Measurements from ENCODE around the gene ARHGAP18.

Gene ARHGAP18

DNA sequence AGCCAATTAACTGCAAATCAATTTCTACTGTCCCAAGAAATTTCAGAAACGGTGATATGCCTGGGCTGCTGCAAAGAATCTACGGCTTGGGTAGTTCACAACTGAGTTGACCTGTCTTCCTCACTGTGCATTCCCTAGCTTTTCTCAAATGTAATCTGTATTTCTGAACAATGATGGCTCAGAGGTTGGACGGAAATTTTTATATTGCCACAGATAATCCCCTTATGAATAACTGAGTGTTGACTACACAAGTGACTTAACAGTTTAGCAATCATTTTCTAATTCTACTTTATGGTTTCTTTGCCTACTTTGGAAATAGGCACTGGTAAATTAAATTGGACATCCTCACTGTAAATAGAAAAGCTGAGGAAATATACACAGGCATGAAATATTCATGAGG is 94.5 kb downstream of the ARHGAP18 start:
- DNase-seq (ENCODE audit: low read depth) = no peak

DNA sequence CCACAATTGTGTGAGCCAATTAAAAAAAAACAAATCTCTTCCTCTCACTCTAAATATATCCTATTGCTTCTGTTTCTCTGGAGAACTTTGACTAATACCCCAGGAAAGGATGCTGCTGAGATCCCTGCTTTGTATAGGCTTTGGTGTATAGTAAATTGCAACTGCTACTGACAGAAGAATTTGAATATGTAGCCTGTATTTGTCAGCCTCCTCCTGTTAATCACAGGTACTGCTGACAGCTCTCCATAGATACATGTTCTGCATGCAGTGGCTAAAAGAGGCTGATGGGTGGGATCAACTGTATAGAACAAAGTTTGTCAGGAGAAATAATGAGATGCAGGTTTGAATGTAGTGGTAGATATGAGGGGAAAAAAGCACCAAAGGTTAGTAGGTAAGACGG is 95.0 kb downstream of the ARHGAP18 start:
- DNase-seq (ENCODE audit: low read depth) = no peak

DNA sequence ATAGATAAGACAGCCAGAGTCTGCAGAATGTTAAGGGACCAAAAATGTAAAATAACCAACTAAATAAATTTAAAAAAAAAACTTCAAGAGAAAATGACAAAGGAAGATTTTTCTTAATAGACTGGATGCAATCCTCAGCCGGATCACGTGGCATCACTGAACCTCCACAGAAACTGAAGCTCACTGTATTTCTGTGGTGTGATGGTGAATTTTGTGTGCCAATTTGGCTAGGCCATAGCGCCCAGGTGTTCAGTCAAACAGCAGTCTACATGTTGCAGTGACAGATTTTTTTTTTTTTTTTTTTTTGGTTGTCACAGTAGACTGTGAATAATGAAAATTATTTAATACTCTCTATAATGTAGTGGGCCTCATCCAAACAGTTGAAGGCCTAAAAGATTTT is 95.5 kb downstream of the ARHGAP18 start:
- DNase-seq (ENCODE audit: low read depth) = no peak

DNA sequence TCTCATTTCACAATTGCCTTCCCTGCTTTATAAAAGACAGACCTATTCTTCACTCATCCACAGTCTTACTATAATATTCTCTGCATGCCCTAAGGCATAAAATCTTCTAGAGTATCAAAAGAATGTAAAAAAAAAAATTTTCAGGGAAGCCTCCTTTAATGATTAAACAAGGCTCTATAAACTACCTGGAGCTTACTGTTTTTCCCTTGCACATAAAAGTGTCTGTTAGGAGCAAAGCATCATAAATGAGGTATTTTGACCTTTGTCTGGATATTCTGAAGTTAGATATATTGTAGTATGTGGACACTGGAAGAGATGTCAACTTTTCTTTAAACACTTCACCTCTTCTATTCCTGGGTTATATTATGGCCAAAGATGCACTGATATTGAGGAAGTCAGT is 97.5 kb downstream of the ARHGAP18 start:
- no peak for DNase-seq (ENCODE audit: low read depth)

DNA sequence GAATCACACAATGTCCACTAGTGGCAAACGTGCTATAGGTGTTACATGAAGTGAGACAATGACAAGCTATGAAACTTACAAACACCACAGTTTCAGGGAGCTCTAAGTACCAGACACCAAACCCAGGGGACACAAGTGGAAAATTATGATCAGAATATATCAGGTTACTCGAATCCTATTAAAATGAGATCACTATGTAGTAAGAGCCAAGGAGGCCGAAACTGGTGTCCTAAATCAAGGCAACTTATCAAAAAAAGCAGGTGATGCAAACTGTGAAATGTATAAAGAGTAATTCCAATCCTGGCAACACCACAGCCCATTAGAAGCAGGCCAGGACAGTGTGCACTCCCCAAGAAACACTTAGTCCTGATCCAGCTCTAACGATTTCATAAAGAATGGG is 100.3 kb downstream of the ARHGAP18 start:
- no peak for DNase-seq (ENCODE audit: low read depth)

DNA sequence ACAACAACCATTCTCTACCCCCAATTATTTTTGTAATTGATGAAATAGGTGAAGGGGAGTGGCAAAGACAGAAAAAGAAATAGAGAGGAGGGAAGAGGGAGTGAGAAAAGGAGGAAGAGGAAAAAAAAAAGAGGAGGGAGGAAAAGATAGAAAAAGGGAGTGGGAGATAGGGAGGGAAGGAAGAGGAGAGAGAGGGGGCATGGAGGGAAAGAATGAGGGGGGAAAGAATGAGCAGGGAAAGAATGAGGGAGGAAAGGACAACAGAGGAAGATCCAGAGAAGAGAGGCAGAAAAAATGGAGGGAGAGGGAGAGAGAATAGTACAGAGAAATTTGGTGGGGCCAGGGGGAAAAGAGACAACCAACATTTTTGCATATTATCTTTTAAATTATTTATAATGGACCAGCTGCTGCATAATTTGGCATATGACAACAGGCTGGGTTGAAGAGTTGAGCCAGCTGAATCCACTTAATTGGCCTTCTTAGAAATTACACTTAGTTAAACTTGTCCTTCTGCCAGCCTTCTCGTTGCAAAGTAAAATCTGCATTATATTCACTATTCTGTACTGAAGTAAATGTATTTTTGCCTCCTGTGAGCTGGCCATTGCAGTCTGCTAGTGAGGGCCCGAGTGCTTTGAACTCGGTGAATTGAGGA is 101.0 kb downstream of the ARHGAP18 start:
- DNase-seq (ENCODE audit: low read depth) = no peak

DNA sequence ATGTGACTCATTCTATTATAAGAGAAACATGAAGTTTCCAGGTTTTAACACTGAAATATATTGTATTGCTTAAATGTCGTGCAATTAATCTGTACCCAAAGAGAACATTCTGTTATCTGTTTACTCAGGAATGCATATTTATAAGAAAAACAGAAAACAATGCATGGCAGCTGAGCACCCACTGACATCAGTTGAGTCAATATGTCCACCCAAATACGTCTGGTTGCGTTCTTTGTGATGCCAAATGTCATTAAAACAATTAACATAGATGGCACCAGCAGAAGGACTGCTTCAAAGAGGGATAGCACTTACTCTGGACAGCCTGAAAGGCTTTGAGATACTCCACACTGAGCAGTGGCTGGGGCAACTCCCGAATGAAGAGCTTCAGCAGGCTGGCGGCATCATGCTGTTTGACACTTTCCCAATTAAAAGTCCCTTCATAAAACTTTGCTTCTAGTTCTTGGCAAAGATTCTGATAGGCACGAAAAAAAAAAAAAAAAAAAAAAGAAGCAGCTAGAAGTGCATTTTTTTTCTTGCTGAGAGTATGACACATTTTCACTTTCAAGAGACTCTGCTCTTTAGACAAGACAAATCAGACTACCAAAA is 102.3 kb downstream of the ARHGAP18 start:
- DNase-seq (ENCODE audit: low read depth) = no peak

DNA sequence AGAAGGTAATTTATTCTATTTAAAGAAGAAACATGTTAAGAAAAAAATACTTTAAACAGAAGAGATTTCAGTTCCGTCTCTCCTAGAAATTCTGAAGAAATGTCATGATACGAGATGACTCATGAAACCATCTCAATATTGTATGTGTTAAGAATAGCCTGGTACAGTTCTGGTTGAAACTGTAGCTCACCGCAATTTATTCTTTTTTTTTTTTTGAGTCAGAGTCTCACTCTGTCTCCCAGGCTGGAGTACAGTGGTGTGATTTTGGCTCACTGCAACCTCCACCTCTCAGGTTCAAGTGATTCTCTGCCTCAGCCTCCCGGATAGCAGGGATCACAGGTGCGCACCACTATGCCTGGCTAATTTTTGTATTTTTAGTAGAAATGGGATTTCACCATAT is 103.3 kb downstream of the ARHGAP18 start:
- no peak for DNase-seq (ENCODE audit: low read depth)

DNA sequence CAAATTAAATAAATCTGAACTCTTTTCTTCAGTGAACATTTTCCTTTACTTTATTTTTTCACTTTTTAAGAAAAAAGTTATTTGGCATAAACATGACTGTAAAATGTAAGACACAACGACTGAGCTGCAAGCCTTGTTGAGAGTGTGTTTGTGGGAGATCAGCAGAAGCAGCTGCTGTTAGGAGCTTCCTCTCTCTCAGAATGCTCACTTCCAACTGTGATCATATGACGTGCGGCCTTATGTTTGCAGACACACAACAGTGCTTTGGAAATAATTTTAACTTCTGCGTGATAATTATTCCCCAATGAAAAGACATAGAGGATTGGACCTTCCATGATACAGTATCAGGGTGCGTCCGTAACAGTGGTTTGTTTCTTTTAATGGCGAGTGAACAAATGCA is 104.0 kb downstream of the ARHGAP18 start:
- no peak for DNase-seq (ENCODE audit: low read depth)

DNA sequence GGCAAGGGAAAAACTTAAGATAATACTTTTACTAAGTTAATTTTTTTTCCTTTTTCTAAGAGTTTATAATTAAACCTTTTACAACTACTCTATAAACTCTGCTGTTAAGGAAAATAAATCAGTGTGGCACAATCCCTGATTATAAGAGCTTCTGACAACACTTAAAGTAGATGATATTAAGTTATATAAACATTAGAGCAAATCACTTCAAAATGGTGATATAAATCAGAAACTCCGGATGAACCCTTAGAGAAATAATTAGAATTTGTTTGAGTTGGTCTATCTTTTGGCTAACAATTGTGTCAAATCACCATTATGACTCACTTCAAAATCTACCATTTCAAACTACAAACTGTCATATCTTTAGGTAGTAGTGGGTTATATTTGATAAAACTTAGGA is 104.9 kb downstream of the ARHGAP18 start:
- no peak for DNase-seq (ENCODE audit: low read depth)

DNA sequence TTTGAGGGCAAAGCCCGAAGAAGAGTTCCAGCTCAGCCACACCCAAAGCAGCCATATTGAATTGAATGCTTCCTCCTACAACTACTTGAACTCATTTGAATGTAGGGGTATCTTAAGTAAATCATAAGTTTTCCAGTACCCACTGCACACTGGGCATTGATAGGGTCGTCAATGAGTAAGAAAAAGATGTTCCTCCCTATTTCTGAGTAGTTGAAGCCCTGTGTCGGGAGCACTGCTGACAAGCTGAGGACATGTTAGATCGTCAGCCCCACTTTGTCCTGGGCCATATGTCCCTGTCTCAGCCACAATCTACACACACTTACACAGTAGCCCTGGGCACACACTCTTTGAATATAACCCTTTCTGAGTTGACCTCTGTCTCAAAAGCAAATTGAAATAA is 105.7 kb downstream of the ARHGAP18 start:
- no peak for DNase-seq (ENCODE audit: low read depth)

DNA sequence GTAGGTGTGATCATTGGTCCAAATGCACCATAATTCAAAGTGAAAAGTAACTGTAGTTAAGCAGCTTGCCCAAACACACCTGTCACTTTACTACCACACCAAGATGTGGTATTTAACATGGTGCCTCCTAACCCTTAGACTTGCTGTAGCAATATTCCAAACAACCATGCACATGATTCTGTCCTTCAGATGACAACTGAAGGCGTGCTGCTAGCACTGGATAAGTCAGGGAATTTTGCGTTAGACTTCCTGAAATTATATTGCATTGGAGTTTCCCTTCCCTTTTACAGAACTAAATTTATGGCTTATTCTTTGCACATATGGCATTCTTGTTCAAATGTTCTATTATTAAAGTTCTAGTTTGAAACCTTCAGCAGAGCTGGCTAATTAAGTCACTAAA is 106.2 kb downstream of the ARHGAP18 start:
- no peak for DNase-seq (ENCODE audit: low read depth)

DNA sequence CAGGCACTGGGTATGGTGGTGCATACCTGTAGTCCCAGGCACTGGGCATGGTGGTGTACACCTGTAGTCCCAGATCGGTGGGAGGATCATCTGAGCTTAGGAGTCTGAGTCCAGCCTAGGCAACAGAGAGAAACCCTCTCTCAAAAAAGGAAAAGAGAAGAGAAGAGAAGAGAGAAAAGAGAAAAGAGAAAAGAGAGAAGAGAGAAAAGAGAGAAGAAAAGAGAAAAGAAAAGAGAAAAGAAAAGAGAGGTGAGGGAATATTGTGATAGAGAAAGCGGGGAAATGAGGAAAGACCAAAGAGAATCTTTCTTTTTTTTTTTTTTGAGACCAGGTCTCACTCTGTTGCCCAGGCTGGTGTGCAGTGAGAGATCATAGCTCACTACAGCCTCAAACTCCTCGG is 108.7 kb downstream of the ARHGAP18 start:
- no peak for DNase-seq (ENCODE audit: low read depth)

DNA sequence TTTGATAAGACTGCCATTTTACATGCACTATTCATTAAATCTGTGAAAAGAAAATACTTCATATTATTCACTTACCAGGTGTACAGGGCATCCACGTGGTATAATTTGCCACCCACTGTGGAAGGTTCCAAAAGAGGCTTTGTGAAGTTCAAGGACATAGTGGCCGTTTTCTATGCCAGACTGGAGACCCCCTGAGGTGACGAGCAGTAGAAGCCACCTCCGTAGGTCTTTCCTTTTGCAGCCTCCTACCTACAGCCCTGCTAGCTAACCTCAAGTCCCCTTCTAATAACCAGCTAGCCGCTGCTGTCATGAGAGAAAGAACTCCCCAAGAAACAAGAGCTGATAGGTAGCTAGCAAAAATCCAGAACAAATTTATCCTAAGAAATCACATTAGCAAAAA is 110.5 kb downstream of the ARHGAP18 start:
- no peak for DNase-seq (ENCODE audit: low read depth)

DNA sequence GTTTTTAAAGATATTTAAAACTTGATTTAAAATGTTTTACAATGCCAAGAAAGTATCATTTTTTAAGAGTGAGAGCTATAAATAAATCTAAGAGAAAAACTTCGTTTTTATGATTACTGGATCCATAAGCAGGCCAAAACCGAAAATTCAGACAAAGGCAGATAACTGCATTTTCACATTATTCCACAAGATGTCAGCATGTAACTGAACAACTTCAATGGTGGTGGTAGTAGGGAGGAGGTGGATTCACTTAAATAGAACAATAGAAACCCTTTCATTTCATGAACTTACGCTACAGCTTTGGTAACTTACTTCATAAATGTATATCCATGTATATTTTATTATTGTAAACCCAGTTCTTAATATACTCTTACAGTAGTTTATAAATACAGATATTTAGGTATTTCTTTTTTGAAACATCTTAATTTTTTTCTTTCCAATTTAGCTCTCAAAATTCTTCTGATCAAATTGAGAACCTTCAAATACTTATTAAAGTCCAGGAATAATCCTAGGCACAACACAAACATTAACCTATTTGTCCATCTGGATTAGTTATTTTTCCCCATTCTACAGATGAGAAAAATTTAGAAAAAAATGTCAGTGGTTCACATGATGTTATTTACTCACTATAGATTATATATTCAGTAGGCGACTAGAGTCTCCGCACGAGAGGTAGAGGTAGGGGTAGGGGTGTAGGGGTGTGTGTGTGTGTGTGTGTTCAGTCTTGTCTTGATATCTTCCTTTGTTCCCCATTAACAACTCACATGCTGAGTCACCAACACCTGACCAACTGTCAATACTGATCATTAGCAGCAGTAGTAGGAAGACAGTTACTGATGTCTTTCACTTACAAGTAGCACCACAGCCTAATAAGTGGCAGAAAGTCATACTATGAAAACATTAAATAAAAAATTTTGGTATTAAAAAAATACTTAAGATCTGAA is 111.5 kb downstream of the ARHGAP18 start:
- no peak for DNase-seq (ENCODE audit: low read depth)

DNA sequence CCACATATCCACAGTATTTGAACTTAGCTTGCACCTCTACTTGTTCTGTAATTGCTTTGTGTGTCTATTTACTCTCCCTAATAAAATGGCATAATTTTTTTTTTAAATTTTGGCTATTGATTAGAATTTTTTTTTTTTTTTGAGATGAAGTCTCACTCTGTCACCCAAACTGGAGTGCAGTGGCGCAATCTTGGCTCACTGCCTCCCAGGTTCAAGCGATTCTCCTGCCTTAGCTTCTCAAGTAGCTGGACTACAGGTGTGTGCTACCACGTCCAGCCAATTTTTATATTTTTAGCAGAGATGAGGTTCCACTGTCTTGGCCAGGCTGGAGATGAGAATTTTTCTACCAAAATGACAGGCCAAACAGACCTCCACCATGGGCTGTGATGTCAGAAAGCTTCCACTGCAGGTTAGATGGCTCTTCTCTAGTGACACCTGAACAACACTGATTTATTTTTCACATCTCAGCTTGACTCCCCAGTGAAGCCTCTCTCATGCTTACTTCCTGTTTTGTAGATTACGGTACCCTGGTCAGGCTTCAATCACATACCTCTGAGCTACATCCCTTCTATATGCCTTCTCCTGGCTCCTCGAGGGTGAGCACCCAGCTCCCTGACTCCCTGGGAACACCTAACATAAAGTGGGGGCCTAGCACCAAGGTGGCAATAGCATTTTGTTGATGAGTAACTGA is 112.8 kb downstream of the ARHGAP18 start:
- no peak for DNase-seq (ENCODE audit: low read depth)

DNA sequence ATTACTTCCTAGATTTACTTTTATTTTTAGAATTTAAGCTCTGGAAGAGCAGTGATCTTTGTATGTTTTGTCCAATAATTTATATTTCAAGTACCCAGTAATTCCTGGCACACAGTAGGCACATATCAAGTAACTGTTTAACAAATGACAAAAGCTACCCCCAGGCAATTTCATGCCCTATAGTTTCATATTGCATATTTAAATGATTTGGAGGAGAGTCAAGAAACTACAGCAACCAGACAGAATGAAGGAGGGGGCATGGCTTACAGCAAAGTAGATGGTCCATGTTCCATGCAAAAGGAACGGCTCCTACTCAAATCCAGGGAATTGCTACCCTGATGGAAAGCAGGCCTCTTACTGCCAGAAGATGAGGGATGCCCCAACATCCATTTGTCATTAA is 113.5 kb downstream of the ARHGAP18 start:
- no peak for DNase-seq (ENCODE audit: low read depth)

DNA sequence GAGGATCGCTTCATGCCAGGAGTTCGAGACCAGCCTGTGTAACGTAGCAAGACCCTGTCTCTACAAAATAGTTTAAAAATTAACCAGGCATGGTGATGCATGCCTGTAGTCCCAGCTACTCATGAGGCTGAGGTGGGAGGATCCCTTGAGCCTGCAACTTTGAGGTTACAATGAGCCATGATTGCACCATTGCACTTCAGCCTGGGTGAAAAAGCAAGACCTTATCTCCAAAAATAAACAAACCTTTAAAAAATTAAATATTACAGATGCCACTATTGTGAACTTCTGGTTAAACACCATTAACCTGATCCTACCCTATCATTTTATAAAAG is 116.8 kb downstream of the ARHGAP18 start:
- no peak for DNase-seq (ENCODE audit: low read depth)

DNA sequence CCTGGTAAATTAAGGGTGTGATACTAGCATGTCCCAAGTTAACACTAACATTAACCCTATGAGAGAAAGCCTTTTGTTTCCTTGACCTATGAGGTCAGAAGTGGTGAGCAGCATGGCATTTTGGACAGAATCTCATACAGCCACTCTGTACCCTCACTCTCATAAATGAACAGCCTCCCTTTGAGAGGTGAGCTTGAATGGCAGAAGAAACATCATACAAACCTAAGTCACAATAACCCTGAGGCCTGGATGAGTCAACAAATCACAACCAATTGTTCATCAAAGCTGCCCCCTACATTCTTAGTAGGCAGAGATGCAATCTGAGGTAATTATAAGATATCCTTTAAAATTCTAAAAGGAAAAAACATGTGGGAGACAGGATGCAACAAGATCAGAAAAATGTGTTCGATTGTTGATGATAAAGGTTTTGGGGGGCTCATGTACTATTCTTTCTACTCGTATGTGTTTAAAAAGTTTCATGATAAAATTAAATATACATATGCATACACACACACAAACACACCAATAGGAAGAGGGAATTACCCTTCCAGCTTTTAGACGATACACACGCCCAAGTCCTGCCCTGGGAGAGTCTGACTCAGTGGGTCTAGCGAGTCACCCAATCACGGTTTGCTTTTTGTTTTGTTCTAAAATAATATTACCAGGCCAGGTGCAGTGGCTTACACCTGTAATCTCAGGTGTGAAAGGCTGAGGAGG is 117.3 kb downstream of the ARHGAP18 start:
- DNase-seq (ENCODE audit: low read depth) = no peak

DNA sequence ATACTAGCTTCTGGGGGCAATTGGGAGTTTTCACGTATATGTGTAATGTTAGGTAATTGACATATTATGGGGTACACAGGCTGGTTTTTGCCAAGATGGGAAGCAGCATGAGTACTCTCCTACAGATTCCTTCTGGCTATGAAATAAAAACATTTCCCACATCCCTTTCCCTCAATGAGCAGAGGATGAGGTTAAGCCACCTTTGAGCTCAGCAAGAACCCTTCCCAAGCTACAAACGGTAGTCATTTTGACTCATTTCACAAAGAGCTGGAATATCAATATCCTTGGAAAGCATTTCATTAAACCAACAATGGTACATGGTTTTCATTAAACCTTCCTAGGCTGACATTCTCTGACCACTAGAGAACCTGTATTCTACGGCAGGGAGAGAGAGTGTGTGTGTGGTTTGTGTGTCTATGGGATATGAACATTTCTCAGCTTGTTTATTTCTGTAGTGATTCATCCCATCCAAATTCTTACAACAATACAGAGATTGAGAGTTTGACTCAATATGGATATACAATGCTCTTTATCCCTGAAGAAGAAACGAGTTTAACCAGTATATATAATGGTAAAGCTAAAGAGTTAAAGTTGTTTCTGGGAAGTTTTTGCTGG is 119.5 kb downstream of the ARHGAP18 start:
- no peak for DNase-seq (ENCODE audit: low read depth)

DNA sequence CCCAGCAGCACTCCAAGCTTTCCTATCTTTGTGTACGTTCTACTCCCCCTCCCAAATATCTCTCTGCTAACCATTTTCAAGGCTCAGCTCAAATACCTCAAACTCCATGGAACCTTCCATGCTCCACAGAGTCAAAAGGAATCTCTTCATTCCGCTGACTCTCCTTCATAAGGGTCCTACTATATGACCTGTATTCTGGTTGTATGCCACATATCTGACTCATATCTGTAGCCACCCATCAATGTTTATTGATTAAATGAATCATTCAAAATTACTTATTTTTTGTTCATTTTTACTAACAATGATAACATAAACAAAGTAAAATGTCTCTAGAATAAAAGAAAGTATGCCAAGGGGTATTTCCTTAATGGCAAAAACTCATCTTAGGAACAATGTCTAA is 123.2 kb downstream of the ARHGAP18 start:
- DNase-seq (ENCODE audit: low read depth) = no peak

DNA sequence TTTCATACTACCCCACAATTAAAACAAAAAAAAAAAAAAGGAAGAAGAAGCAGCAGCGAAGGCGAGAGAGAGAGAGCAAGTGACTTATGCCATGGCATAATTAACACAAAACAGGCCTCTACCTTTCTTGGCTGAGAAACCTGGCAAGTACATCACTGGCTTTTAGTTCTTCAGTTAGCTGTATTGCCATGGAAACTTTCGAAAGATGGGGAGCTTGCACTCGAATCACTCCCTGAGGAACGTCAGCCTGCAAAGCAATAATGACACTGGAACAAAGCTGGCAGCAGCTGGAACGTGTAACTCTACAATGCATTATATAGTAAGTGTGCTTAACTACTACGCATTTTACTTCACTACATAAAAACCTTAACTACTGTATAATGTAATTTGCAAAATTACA is 126.1 kb downstream of the ARHGAP18 start:
- DNase-seq (ENCODE audit: low read depth) = no peak
